SU-DHL-6 (cell line): ENCODE data around the gene C11orf65.

ENCODE experiments used
- H2AFZ ChIP-seq: fragments of 200-600 bp; sonication (generic); 2 replicates; pipeline ENCODE4 v1.6.1; 2014; ENCODE audit warnings: low read depth, mild to moderate bottlenecking, moderate library complexity, mixed read lengths, antibody characterized with exemption, low read length; ENCODE audit not compliant: severe bottlenecking
- H3F3A ChIP-seq: fragments of 200-600 bp; shearing (Covaris generic); 2 replicates; pipeline ENCODE4 v1.6.0; 2016; ENCODE audit warnings: antibody characterized with exemption, mild to moderate bottlenecking; ENCODE audit not compliant: insufficient read depth
- H3K27ac ChIP-seq: fragments of 200-600 bp; sonication (generic); 2 replicates; pipeline ENCODE4 v1.5.1; 2016; ENCODE audit warnings: low read depth, mild to moderate bottlenecking, low read length, moderate library complexity, mixed read lengths
- H3K27me3 ChIP-seq: fragments of 200-600 bp; sonication (generic), shearing (Covaris generic); 2 replicates; pipeline ENCODE4 v1.6.0; 2014; ENCODE audit warnings: mild to moderate bottlenecking, low read length
- H3K36me3 ChIP-seq: fragments of 200-600 bp; sonication (generic); 2 replicates; pipeline ENCODE4 v1.6.1; 2014; ENCODE audit warnings: mild to moderate bottlenecking, low read length, mixed read lengths
- H3K4me2 ChIP-seq: fragments of 300-600, 200-600 bp; shearing (Covaris generic), sonication (generic); 2 replicates; pipeline ENCODE4 v1.6.0; 2014; ENCODE audit warnings: low read length, low read depth, mild to moderate bottlenecking; ENCODE audit not compliant: poor library complexity, severe bottlenecking
- H3K4me3 ChIP-seq: fragments of 200-600 bp; sonication (generic); 2 replicates; pipeline ENCODE4 v1.5.1; 2014; ENCODE audit warnings: antibody characterized with exemption, low read length, mild to moderate bottlenecking, mixed read lengths; ENCODE audit not compliant: insufficient read depth, poor library complexity, severe bottlenecking
- H3K79me2 ChIP-seq: fragments of 200-600 bp; sonication (generic); 2 replicates; pipeline ENCODE4 v1.6.1; 2014; ENCODE audit warnings: mild to moderate bottlenecking, low read length, moderate library complexity; ENCODE audit not compliant: insufficient read depth
- H3K9ac ChIP-seq: fragments of 200-600 bp; sonication (generic); 2 replicates; pipeline ENCODE4 v1.7.0; 2014; ENCODE audit warnings: mild to moderate bottlenecking, low read length
- H3K9me2 ChIP-seq: fragments of 200-600 bp; sonication (generic); replicated peaks from 2 replicates; pipeline ENCODE4 v1.6.1; 2014; ENCODE audit warnings: low read length; ENCODE audit not compliant: insufficient read depth
- H3K9me3 ChIP-seq: fragments of 200-600 bp; sonication (generic); 2 replicates; pipeline ENCODE4 v1.6.1; 2014; ENCODE audit warnings: low read length, mixed read lengths; ENCODE audit not compliant: insufficient read depth
- H4K20me1 ChIP-seq: fragments of 200-600 bp; sonication (generic); 2 replicates; pipeline ENCODE4 v1.6.1; 2014; ENCODE audit warnings: low read depth, mild to moderate bottlenecking, antibody characterized with exemption, low read length, moderate library complexity, mixed read lengths
- EZH2phosphoT487 ChIP-seq: fragments of 200-600 bp; sonication (generic), shearing (Covaris generic); conservative IDR thresholded peaks from 2 replicates; pipeline ENCODE4 v1.6.1; 2018; ENCODE audit warnings: mild to moderate bottlenecking, antibody characterized with exemption, low read length, moderate library complexity, mixed read lengths
- TF ChIP-seq, protein P1 (sequence below): fragments of 200-600 bp; sonication (generic); IDR thresholded peaks from one replicate; pipeline ENCODE4 v1.5.1; 2017; ENCODE audit warnings: antibody characterized with exemption, mild to moderate bottlenecking, low read length, moderate library complexity; ENCODE audit not compliant: insufficient read depth, poor library complexity, severe bottlenecking

C11orf65 gene

GRCh38 chr11:108346451-108346850 lies 120.9 kb downstream of the C11orf65 start:
- no peaks in the 10 kb centered on the region for H3K9me3 ChIP-seq
- no peaks in the 10 kb centered on the region for H4K20me1 ChIP-seq
- no peak overlapping the region for H3K9ac ChIP-seq
- peaks cover 31% of the 10 kb centered on the region; the same call in 1 of the 2 replicates for H3K36me3 ChIP-seq
- no peaks in the 10 kb centered on the region for H3K79me2 ChIP-seq
- H3F3A ChIP-seq = no peaks in the 10 kb centered on the region
- H3K9me2 ChIP-seq = no peaks in the 10 kb centered on the region
- H2AFZ ChIP-seq = no peak overlapping the region
- TF ChIP-seq, protein P1, sequence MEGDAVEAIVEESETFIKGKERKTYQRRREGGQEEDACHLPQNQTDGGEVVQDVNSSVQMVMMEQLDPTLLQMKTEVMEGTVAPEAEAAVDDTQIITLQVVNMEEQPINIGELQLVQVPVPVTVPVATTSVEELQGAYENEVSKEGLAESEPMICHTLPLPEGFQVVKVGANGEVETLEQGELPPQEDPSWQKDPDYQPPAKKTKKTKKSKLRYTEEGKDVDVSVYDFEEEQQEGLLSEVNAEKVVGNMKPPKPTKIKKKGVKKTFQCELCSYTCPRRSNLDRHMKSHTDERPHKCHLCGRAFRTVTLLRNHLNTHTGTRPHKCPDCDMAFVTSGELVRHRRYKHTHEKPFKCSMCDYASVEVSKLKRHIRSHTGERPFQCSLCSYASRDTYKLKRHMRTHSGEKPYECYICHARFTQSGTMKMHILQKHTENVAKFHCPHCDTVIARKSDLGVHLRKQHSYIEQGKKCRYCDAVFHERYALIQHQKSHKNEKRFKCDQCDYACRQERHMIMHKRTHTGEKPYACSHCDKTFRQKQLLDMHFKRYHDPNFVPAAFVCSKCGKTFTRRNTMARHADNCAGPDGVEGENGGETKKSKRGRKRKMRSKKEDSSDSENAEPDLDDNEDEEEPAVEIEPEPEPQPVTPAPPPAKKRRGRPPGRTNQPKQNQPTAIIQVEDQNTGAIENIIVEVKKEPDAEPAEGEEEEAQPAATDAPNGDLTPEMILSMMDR = no peak
- no peak for TF ChIP-seq EZH2phosphoT487
- no peak overlapping the region for H3K4me3 ChIP-seq
- no peak overlapping the region for H3K27ac ChIP-seq
- H3K27me3 ChIP-seq = no peaks in the 10 kb centered on the region
- no peak overlapping the region for H3K4me2 ChIP-seq

DNA sequence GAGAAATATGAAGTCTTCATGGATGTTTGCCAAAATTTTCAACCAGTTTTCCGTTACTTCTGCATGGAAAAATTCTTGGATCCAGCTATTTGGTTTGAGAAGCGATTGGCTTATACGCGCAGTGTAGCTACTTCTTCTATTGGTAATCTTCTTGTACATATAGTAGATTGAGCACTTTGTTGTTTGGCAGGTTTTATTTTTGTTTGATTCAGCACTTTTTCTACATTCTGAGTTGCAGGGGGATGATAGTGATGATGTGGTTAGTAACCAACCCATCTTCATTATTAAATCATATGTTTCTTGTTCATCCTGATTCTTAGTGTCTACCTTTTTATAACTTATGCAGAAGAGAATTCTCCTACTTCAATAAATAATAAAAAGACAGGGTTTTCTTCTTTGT lies 121.6 kb downstream of the C11orf65 start:
- Histone ChIP-seq H3F3A (no peaks in the 10 kb centered on the region), H3K4me2 (no peak overlapping the region), H3K79me2 (no peaks in the 10 kb centered on the region), H2AFZ (no peak overlapping the region), H3K9me2 (no peaks in the 10 kb centered on the region), H3K27ac (no peak overlapping the region), H3K27me3 (no peaks in the 10 kb centered on the region), H3K36me3 (peaks cover 28% of the 10 kb centered on the region; the same call in 1 of the 2 replicates), H3K9ac (no peak overlapping the region), H3K9me3 (no peaks in the 10 kb centered on the region), H3K4me3 (no peak overlapping the region), H4K20me1 (no peaks in the 10 kb centered on the region)
- TF ChIP-seq, protein P1 = no peak
- TF ChIP-seq EZH2phosphoT487 = no peak

GRCh38 chr11:108343714-108344113 lies 123.6 kb downstream of the C11orf65 start:
- Histone ChIP-seq H3K4me2 (no peak overlapping the region), H3K27ac (no peak overlapping the region), H3K36me3 (peaks cover 19% of the 10 kb centered on the region; the same call in 1 of the 2 replicates), H3K79me2 (no peaks in the 10 kb centered on the region), H3K9ac (no peak overlapping the region), H4K20me1 (no peaks in the 10 kb centered on the region), H3K4me3 (no peak overlapping the region), H3K9me2 (no peaks in the 10 kb centered on the region), H2AFZ (no peak overlapping the region), H3F3A (no peaks in the 10 kb centered on the region), H3K9me3 (no peaks in the 10 kb centered on the region), H3K27me3 (no peaks in the 10 kb centered on the region)
- no peak for TF ChIP-seq EZH2phosphoT487
- TF ChIP-seq, protein P1 = no peak

GRCh38 chr11:108341654-108342053 lies 125.7 kb downstream of the C11orf65 start:
- Histone ChIP-seq H3K4me2 (no peak overlapping the region), H3F3A (no peaks in the 10 kb centered on the region), H3K79me2 (no peaks in the 10 kb centered on the region), H4K20me1 (no peaks in the 10 kb centered on the region), H2AFZ (no peak overlapping the region), H3K9ac (no peak overlapping the region), H3K4me3 (no peak overlapping the region), H3K9me2 (no peaks in the 10 kb centered on the region), H3K36me3 (peaks cover 16% of the 10 kb centered on the region; the same call in 1 of the 2 replicates), H3K9me3 (no peaks in the 10 kb centered on the region), H3K27ac (no peak overlapping the region), H3K27me3 (no peaks in the 10 kb centered on the region)
- TF ChIP-seq, protein P1 = no peak
- TF ChIP-seq EZH2phosphoT487 = no peak
